Activated T-helper 1 cell treated with Interleukin-2 at 50 U/mL for 16 hours (primary cell): ENCODE measurements around the gene MTMR8.

Source experiments
- DNase-seq: peaks from one replicate; pipeline ENCODE4 v3.0.0-alpha.2; 2020; ENCODE audit warnings: low read depth

The MTMR8 gene

GRCh38 chrX:64306712-64307111 is 88.5 kb downstream of the MTMR8 start:
- DNase-seq, result no peak

- DNase-seq, result no peak
Measured at GRCh38 chrX:64291123-64291522, 104.1 kb downstream of the MTMR8 start.

- no peak for DNase-seq
Measured at GRCh38 chrX:64265265-64265664, 130.0 kb downstream of the MTMR8 start.

GRCh38 chrX:64230123-64230970 is 164.9 kb downstream of the MTMR8 start, which contains the start of gene ASB12:
Gene ASB12 (minus strand): TSS chrX:64230607. CDS start chrX:64225650, 4,957 bp downstream.
- no peak for DNase-seq

GRCh38 chrX:64229154-64229553 is 166.1 kb downstream of the MTMR8 start:
- no peak for DNase-seq
